GM12874 (cell line): Measurements from ENCODE around the gene RPL15.

Experiments
- TF ChIP-seq, protein P1 (sequence below): IDR thresholded peaks from 2 replicates; pipeline ENCODE4 v1.5.1; 2011; ENCODE audit warnings: low read depth, mild to moderate bottlenecking, control low read depth, low read length, moderate library complexity; ENCODE audit not compliant: insufficient read depth

Gene RPL15

DNA sequence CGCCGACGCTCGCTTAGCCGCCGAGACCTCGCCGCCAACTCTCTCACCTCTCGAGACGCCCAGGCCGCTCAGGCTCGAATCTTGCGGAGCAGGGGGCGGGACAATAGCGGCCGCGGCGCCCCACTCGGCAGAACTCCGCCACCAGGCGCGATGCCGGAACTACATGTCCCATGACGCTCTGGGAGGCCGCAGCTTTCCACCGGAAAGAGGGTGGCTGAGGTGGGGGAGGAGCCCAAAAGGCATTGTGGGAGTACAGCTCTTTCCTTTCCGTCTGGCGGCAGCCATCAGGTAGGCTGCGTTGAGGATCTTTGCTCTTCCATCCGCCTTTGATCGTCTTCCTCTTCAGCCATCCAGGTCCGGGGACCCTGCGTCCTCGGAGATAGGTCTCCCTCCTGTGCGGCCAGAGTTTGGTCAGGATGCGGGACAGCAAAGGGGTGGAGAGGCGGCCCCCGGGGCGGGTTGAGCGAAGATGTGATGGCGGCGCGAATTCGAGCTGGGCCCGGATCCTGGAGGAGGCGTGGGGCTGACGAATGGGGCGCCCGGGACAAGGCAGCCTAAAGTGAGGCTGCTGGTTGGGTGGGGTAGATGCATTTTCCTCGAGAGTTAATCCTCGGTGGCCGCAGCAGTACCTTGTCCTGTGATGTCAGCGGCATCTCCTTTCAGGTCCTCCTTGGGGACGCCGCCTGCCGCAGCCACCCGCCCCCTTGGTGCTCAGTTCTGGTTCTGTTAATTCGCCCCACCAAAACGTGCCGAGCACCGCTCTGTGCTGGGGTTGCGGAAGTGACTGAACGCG is at the start of gene RPL15, which contains the start of gene NKIRAS1:
Gene RPL15, plus strand, starts transcription at position 247 of the 793 bp plus-strand sequence. CDS start 728 bp downstream, outside the sequence.
Gene NKIRAS1, minus strand, starts transcription at position 105 of the 793 bp plus-strand sequence. CDS start 6,086 bp downstream, outside the sequence.
- TF ChIP-seq, protein P1, sequence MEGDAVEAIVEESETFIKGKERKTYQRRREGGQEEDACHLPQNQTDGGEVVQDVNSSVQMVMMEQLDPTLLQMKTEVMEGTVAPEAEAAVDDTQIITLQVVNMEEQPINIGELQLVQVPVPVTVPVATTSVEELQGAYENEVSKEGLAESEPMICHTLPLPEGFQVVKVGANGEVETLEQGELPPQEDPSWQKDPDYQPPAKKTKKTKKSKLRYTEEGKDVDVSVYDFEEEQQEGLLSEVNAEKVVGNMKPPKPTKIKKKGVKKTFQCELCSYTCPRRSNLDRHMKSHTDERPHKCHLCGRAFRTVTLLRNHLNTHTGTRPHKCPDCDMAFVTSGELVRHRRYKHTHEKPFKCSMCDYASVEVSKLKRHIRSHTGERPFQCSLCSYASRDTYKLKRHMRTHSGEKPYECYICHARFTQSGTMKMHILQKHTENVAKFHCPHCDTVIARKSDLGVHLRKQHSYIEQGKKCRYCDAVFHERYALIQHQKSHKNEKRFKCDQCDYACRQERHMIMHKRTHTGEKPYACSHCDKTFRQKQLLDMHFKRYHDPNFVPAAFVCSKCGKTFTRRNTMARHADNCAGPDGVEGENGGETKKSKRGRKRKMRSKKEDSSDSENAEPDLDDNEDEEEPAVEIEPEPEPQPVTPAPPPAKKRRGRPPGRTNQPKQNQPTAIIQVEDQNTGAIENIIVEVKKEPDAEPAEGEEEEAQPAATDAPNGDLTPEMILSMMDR: peak; percentile 23; the same call in 1 of the 2 replicates

DNA sequence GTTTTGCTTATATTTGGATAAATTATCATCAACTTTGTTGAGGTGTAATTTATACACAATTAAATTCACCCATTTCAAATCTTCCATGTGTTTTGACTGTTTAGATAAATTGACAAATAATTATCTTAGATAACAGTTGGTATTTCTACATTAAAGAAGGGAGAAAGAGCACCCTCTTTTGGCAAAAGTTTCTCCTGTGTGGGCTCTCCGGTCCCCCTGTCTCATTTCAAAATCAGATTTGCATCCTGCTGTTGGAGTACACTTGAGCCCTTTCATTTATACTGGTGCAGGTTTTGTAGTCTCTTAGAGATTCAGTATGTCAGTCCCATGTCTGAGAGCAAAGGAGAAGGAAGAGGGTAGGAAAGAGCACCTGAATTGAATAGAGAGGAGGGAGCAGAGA is 49.5 kb upstream of the RPL15 start:
- TF ChIP-seq, protein P1: 0 out of 2 replicates have a peak, but pooled peaks have one; percentile 5

DNA sequence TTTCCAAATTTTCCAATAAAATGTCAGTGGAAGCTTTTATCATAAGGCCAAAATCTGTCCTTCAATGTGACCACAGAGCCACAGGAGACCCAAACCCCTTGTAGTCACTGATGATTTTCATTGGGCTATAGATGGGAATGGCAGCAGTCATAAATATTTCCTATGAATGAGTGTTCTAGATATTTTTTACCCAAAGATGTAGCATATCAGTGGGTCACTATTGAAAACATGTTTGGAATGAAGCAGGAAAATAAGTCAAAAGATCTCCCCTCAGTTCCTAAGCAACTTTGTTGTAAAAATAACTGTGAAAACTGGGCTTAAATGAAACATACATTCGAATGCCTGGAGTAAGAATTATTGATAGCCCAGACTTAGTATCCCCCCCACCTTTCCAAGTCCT is 49.1 kb upstream of the RPL15 start:
- TF ChIP-seq, protein P1: no peak

DNA sequence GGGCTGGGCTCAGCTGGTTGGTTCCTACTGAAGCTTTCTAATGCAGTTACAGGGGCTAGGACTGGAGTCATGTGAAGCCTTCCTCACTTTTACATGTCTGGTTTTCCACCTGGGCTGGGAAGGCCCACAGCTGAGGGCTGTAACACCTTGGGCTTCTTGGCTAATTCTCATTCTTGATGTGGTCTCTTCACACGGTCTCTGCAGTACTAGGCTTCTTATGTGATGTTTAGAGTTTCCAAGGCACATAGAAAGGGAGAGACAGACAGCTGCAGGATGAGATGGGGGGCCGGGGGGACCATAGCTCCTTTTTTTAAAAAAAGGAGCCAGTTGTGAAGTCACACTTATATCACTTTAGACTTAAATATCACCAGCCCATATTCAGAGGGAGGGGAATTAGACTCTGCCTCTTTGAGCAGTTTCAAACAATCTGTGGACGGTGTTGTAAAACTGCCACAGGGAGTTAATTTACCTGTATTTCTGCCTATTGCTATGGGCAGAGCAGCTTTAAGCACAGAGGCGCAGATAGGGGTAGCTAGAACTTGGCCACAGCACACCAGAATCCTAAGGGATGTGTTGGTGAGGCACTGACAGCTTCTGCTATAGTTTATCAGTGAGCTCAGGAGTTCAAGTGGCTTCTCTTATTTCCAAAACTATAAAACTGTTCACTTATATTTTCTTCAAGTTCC is 46.8 kb upstream of the RPL15 start:
- TF ChIP-seq, protein P1: no peak

DNA sequence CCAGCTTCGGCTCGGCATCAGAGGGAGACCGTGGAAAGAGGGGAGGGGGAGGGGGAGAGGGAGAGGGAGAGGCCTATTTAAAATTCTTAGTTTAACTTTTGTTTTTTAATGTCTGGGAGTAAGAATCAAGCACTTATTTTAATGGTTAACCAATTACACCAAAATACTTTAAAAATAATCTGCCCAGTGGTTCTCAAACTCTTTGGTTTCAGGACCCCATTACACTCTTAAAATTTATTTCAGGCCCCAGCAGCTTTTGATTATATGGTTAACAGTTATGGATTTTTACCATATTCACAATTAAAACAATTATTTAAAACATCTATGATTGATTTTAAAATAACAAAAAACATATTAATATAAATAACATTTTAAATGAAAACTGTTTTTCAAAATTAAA is 44.6 kb upstream of the RPL15 start:
- TF ChIP-seq, protein P1: no peak

DNA sequence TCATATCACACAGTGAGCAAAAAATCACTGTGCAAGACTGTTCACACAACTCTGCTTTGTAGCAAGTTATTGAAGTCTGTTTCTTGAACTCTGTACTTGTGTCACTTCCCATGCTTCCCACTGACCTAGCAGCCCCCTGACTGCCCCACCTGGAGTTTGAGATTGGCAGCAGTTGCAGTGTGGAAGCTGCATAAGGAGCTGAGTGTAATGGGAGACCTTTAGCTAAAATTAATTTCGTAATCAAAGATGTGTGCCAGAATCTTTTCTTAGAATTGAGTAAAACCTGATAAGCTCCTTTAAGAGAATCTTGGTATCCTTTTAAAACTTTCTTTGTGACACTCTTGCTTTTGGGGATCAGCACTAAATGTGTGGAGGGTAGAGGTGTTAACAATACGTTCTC is 43.0 kb upstream of the RPL15 start:
- TF ChIP-seq, protein P1: no peak

DNA sequence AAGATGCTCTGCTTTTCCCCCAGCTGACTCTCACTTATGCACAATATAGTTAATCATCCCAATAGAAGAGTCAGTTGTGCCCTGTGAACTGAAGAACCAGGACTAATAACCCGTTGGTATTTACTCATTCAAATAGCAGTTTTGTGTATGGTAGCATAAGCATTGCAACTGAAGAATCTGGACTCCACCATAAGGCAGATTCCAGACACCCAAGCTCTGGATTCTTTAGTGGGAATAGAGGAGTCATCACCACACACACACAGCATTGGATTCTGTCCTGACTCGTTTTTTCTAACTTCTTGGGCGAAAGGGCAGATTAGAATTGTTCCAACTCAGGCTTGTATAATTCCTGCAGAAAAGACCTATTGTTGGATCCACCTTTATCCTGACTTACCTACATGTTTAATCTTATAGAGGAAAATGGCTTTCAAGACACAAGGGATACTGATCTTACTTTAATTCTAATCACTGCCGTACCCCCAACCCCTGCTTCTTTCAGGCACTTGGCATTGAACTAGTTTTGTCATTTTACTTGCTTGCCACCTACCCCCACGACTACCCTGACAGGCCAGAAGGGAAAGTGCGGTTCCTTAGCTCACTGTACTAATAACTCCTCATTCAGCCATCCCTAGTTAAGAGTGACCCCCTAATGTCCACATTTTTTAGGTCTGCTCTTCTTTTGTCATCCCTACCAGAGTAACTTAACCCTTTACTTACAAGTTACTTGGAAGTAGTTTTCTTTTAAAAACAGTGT is 42.4 kb upstream of the RPL15 start:
- TF ChIP-seq, protein P1: no peak
